Measurements from ENCODE around the gene EDA.
"Not testable (repeated sequence)": the region's sequence is repeated elsewhere in the genome, so short reads cannot be mapped to it uniquely, and the experiment has no call there.

EDA gene

GRCh38 chrX:69991685-69992084 is 375.8 kb downstream of the EDA start:
- DNase-seq (ENCODE audit: low read depth in 2 of 2) = no peak
- H3K4me3 ChIP-seq (replicated peaks in 1 of 2; ENCODE audit: low read depth in 2 of 2, low read length in 2 of 2) = no peak overlapping the region
- no peak for TF ChIP-seq CTCF (IDR thresholded peaks at IDR 0.05; ENCODE audit: low read depth, low read length)

GRCh38 chrX:69993494-69993893 is 377.6 kb downstream of the EDA start:
- TF ChIP-seq CTCF (IDR thresholded peaks at IDR 0.05; ENCODE audit: low read depth, low read length) = no peak
- DNase-seq (ENCODE audit: low read depth in 2 of 2) = no peak
- H3K4me3 ChIP-seq (replicated peaks in 1 of 2; ENCODE audit: low read depth in 2 of 2, low read length in 2 of 2) = no peak overlapping the region

GRCh38 chrX:69995362-69996112 is 379.6 kb downstream of the EDA start:
- no peak for DNase-seq (ENCODE audit: low read depth in 2 of 2)
- TF ChIP-seq CTCF (IDR thresholded peaks at IDR 0.05; ENCODE audit: low read depth, low read length) = no peak
- H3K4me3 ChIP-seq (replicated peaks in 1 of 2; ENCODE audit: low read depth in 2 of 2, low read length in 2 of 2) = no peak overlapping the region

- TF ChIP-seq CTCF (IDR thresholded peaks at IDR 0.05; ENCODE audit: low read depth, low read length) = no peak
- DNase-seq (ENCODE audit: low read depth in 2 of 2) = no peak
- no peak overlapping the region for H3K4me3 ChIP-seq (replicated peaks in 1 of 2; ENCODE audit: low read depth in 2 of 2, low read length in 2 of 2)
Measured at GRCh38 chrX:69996113-69996468, 380.2 kb downstream of the EDA start.

GRCh38 chrX:69998299-69998698 is 382.4 kb downstream of the EDA start:
- H3K4me3 ChIP-seq (replicated peaks in 1 of 2; ENCODE audit: low read depth in 2 of 2, low read length in 2 of 2); DNase-seq (ENCODE audit: low read depth in 2 of 2): not testable (repeated sequence)

GRCh38 chrX:70001269-70001668 is 385.4 kb downstream of the EDA start:
- no peak overlapping the region for H3K4me3 ChIP-seq (replicated peaks in 1 of 2; ENCODE audit: low read depth in 2 of 2, low read length in 2 of 2)
- DNase-seq (ENCODE audit: low read depth in 2 of 2) = peak in 1 of 2 donors; percentile 83
- no peak for TF ChIP-seq CTCF (IDR thresholded peaks at IDR 0.05; ENCODE audit: low read depth, low read length)

- peak in 1 of 2 donors; percentile 18 for DNase-seq (ENCODE audit: low read depth in 2 of 2)
- TF ChIP-seq CTCF (IDR thresholded peaks at IDR 0.05; ENCODE audit: low read depth, low read length) = no peak
- H3K4me3 ChIP-seq (replicated peaks in 1 of 2; ENCODE audit: low read depth in 2 of 2, low read length in 2 of 2) = no peak overlapping the region
Measured at GRCh38 chrX:70001708-70002341, 385.9 kb downstream of the EDA start.

Measured in cardiac fibroblast (primary cell).